HEK293 (cell line): ENCODE data around the gene OBSCN.

Experiments used
- CTCF ChIA-PET: fragments of 350-600 bp; formaldehyde crosslinking; extraction: SDS; loops from one replicate; lab custom pipeline; 2021; ENCODE audit warnings: antibody characterized with exemption; lab: Yijun Ruan, JAX
- POLR2A ChIA-PET: fragments of 300-600 bp; formaldehyde crosslinking; extraction: SDS; loops from one replicate; lab custom pipeline; 2020; ENCODE audit warnings: antibody characterized with exemption, inconsistent platforms; lab: Yijun Ruan, JAX
- H3K27ac ChIP-seq: fragments of 200-500 bp; sonication (Bioruptor generic); 2 replicates; pipeline ENCODE4 v1.5.1; 2014; ENCODE audit warnings: low read depth, low read length, control low read depth, inconsistent platforms; ENCODE audit errors: extremely low read depth
- H3K36me3 ChIP-seq, 2 experiments: fragments of 200-500 bp in 1 of 2; sonication (Bioruptor generic) in 1 of 2; 1 replicate in 1 of 2; 2 replicates in 1 of 2; pipeline ENCODE4 v1.5.1; 2014 to 2017; ENCODE audit warnings: inconsistent platforms in 2 of 2, low read length in 2 of 2; ENCODE audit not compliant: control insufficient read depth in 2 of 2, insufficient read depth in 1 of 2
- H3K4me1 ChIP-seq: fragments of 200-500 bp; sonication (Bioruptor generic); 2 replicates; pipeline ENCODE4 v1.5.1; 2014; ENCODE audit warnings: mild to moderate bottlenecking, low read length, inconsistent platforms; ENCODE audit not compliant: control insufficient read depth, insufficient read depth
- H3K4me3 ChIP-seq: 2 replicates; pipeline ENCODE4 v1.5.1; 2011; ENCODE audit warnings: low read depth, mild to moderate bottlenecking, control low read depth, low read length, moderate library complexity
- H3K9me3 ChIP-seq: fragments of 200-500 bp; sonication (Bioruptor generic); 2 replicates; pipeline ENCODE4 v1.5.1; 2014; ENCODE audit warnings: low read depth, low read length, inconsistent platforms; ENCODE audit not compliant: control insufficient read depth, insufficient read depth
- GLIS1 ChIP-seq: fragments of 450-650 bp; formaldehyde crosslinking; IDR thresholded peaks from 2 replicates; pipeline ENCODE4 v1.5.1; 2016; ENCODE audit warnings: missing biosample characterization, missing genetic modification characterization
- GLIS2 ChIP-seq: fragments of 450-650 bp; formaldehyde crosslinking; IDR thresholded peaks from 2 replicates; pipeline ENCODE4 v1.5.1; 2016; ENCODE audit warnings: missing biosample characterization, missing genetic modification characterization
- HOXA7 ChIP-seq: sonication (generic); formaldehyde crosslinking; IDR thresholded peaks from 2 replicates; pipeline ENCODE4 v1.8.1; 2022; ENCODE audit warnings: missing genetic modification reagents, borderline replicate concordance
- HOXD13 ChIP-seq: sonication (generic); formaldehyde crosslinking; IDR thresholded peaks from 2 replicates; pipeline ENCODE4 v1.8.0; 2022; ENCODE audit warnings: missing genetic modification reagents, borderline replicate concordance
- KLF7 ChIP-seq: fragments of 450-650 bp; formaldehyde crosslinking; IDR thresholded peaks from 2 replicates; pipeline ENCODE4 v1.5.1; 2016; ENCODE audit warnings: missing biosample characterization, missing genetic modification characterization, borderline replicate concordance
- MYNN ChIP-seq: fragments of 450-650 bp; formaldehyde crosslinking; IDR thresholded peaks from 2 replicates; pipeline ENCODE4 v1.5.1; 2016; ENCODE audit warnings: missing biosample characterization, missing genetic modification characterization, borderline replicate concordance
- ZBTB21 ChIP-seq: fragments of 450-650 bp; formaldehyde crosslinking; IDR thresholded peaks from 2 replicates; pipeline ENCODE4 v1.5.1; 2017; ENCODE audit warnings: missing biosample characterization, missing genetic modification characterization
- ZBTB6 ChIP-seq: fragments of 450-650 bp; formaldehyde crosslinking; IDR thresholded peaks from 2 replicates; pipeline ENCODE4 v1.5.1; 2017; ENCODE audit warnings: missing biosample characterization, missing genetic modification characterization
- ZIC2 ChIP-seq: fragments of 450-650 bp; formaldehyde crosslinking; IDR thresholded peaks from 2 replicates; pipeline ENCODE4 v1.5.1; 2016; ENCODE audit warnings: missing biosample characterization, missing genetic modification characterization
- ZNF133 ChIP-seq: fragments of 450-650 bp; formaldehyde crosslinking; IDR thresholded peaks from 2 replicates; pipeline ENCODE4 v1.5.1; 2016; ENCODE audit warnings: missing biosample characterization, missing genetic modification characterization
- ZNF266 ChIP-seq: fragments of 450-650 bp; formaldehyde crosslinking; IDR thresholded peaks from 2 replicates; pipeline ENCODE4 v1.5.1; 2016; ENCODE audit warnings: missing biosample characterization, missing genetic modification characterization, low read depth
- ZNF324 ChIP-seq: fragments of 450-650 bp; formaldehyde crosslinking; IDR thresholded peaks from 2 replicates; pipeline ENCODE4 v1.5.1; 2016; ENCODE audit warnings: missing biosample characterization, missing genetic modification characterization
- ZNF549 ChIP-seq: fragments of 450-650 bp; IDR thresholded peaks from 2 replicates; pipeline ENCODE4 v1.5.1; 2018; ENCODE audit warnings: missing biosample characterization, missing genetic modification characterization, mild to moderate bottlenecking, inconsistent platforms, moderate library complexity
- ZNF560 ChIP-seq: fragments of 450-650 bp; formaldehyde crosslinking; IDR thresholded peaks from 2 replicates; pipeline ENCODE4 v1.5.1; 2017; ENCODE audit warnings: missing biosample characterization, missing genetic modification characterization, borderline replicate concordance
- ZNF677 ChIP-seq: fragments of 450-650 bp; IDR thresholded peaks from 2 replicates; pipeline ENCODE4 v1.5.0; 2018; ENCODE audit warnings: missing biosample characterization, mild to moderate bottlenecking, missing genetic modification characterization, moderate library complexity
- ZNF707 ChIP-seq: fragments of 450-650 bp; formaldehyde crosslinking; IDR thresholded peaks from 2 replicates; pipeline ENCODE4 v1.5.1; 2016; ENCODE audit warnings: missing biosample characterization, missing genetic modification characterization
- TF ChIP-seq, protein P1 (sequence below): fragments of 450-650 bp; IDR thresholded peaks from 2 replicates; pipeline ENCODE4 v1.5.1; 2018; ENCODE audit warnings: missing biosample characterization, mild to moderate bottlenecking, missing genetic modification characterization
- TF ChIP-seq, protein P2 (sequence below): fragments of 450-650 bp; formaldehyde crosslinking; IDR thresholded peaks from 2 replicates; pipeline ENCODE4 v1.5.1; 2016; ENCODE audit warnings: missing biosample characterization, missing genetic modification characterization

OBSCN gene

GRCh38 chr1:228163007-228163753 is 44.7 kb upstream of the OBSCN start (continued):
- TF ChIP-seq ZNF707 (tag by site-specific recombination) (no peak), ZNF560 (no peak), MYNN (tag by site-specific recombination) (no peak), ZNF549 (tag by site-specific recombination) (no peak), ZBTB6 (no peak), ZNF133 (tag by site-specific recombination) (no peak), HOXA7 (CRISPR knock-in tag) (no peak), GLIS1 (tag by site-specific recombination) (peak; percentile 6; the same call in 1 of the 2 replicates)
- TF ChIP-seq, protein P1, sequence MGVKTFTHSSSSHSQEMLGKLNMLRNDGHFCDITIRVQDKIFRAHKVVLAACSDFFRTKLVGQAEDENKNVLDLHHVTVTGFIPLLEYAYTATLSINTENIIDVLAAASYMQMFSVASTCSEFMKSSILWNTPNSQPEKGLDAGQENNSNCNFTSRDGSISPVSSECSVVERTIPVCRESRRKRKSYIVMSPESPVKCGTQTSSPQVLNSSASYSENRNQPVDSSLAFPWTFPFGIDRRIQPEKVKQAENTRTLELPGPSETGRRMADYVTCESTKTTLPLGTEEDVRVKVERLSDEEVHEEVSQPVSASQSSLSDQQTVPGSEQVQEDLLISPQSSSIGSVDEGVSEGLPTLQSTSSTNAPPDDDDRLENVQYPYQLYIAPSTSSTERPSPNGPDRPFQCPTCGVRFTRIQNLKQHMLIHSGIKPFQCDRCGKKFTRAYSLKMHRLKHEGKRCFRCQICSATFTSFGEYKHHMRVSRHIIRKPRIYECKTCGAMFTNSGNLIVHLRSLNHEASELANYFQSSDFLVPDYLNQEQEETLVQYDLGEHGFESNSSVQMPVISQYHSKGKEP, result no peak
- TF ChIP-seq, protein P2, sequence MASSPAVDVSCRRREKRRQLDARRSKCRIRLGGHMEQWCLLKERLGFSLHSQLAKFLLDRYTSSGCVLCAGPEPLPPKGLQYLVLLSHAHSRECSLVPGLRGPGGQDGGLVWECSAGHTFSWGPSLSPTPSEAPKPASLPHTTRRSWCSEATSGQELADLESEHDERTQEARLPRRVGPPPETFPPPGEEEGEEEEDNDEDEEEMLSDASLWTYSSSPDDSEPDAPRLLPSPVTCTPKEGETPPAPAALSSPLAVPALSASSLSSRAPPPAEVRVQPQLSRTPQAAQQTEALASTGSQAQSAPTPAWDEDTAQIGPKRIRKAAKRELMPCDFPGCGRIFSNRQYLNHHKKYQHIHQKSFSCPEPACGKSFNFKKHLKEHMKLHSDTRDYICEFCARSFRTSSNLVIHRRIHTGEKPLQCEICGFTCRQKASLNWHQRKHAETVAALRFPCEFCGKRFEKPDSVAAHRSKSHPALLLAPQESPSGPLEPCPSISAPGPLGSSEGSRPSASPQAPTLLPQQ (tag by site-specific recombination), result no peak

- H3K4me1 ChIP-seq, result peaks cover 4% of the 10 kb centered on the region
- ChIA-PET POLR2A (interaction anchor here (0.5 to 7.7 kb wide), 7 partner anchors 11 to 327 kb away, joined by 3 to 82 read pairs (median 18); partner anchors contain the start of genes ARF1, GJC2 and GUK1), CTCF (interaction anchor here (0.6 to 6.1 kb wide), 6 partner anchors 10 to 166 kb away, joined by 3 to 50 read pairs (median 4); no protein-coding TSS in a partner anchor)
- H3K27ac ChIP-seq, result no peak overlapping the region
- TF ChIP-seq ZBTB21 (no peak), ZNF324 (no peak), KLF7 (no peak), MYNN (tag by site-specific recombination) (no peak), ZNF677 (tag by site-specific recombination) (no peak), HOXD13 (CRISPR knock-in tag) (no peak), GLIS1 (tag by site-specific recombination) (peak; percentile 73), GLIS2 (tag by site-specific recombination) (0 out of 2 replicates have a peak, but pooled peaks have one; percentile 19), ZNF266 (no peak), ZIC2 (tag by site-specific recombination) (peak; percentile 46)
- H3K9me3 ChIP-seq, result no peaks in the 10 kb centered on the region
- no peak overlapping the region for H3K4me3 ChIP-seq
- H3K36me3 ChIP-seq, result peaks cover 0 to 3% of the 10 kb centered on the region in 2 experiments; a peak in 1 of 3 replicates
Measured at GRCh38 chr1:228163776-228164519, 43.9 kb upstream of the OBSCN start.
